ENCODE results near the gene NAALADL2.
A peak's percentile ranks its signal among the peaks of the same experiment; 100 is the strongest.

Gene NAALADL2

GRCh38 chr3:175479800-175480199, 620.7 kb downstream of the NAALADL2 start:
- H3K4me3 ChIP-seq (ENCODE audit: low read depth, low read length), result no peak overlapping the region
- DNase-seq (ENCODE audit: low read depth), result no peak
- TF ChIP-seq, protein P1, sequence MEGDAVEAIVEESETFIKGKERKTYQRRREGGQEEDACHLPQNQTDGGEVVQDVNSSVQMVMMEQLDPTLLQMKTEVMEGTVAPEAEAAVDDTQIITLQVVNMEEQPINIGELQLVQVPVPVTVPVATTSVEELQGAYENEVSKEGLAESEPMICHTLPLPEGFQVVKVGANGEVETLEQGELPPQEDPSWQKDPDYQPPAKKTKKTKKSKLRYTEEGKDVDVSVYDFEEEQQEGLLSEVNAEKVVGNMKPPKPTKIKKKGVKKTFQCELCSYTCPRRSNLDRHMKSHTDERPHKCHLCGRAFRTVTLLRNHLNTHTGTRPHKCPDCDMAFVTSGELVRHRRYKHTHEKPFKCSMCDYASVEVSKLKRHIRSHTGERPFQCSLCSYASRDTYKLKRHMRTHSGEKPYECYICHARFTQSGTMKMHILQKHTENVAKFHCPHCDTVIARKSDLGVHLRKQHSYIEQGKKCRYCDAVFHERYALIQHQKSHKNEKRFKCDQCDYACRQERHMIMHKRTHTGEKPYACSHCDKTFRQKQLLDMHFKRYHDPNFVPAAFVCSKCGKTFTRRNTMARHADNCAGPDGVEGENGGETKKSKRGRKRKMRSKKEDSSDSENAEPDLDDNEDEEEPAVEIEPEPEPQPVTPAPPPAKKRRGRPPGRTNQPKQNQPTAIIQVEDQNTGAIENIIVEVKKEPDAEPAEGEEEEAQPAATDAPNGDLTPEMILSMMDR (IDR thresholded peaks at IDR 0.05; ENCODE audit: insufficient read depth, low read depth, low read length, missing control alignments), result no peak

DNA sequence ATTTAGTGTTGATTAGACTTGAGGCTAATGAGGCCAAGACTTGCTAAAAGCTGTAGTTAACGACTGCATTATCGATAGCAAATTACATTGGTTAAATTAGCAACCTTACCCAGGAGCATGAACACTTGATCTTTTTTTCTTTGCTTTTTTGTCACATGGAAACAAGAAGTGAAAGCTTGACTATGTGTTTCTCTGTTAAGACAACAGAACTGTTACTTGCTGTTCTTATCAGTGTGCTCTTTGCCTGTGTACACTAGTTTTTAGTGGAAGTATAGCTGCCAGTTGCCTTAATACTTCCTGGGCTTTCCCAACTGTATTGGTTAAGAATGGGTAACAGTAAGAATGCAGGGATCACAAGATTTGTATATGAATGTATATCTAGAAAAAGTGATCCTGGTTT, 625.5 kb downstream of the NAALADL2 start:
- no peak overlapping the region for H3K4me3 ChIP-seq (ENCODE audit: low read depth, low read length)
- peak; percentile 25 for DNase-seq (ENCODE audit: low read depth)
- TF ChIP-seq, protein P1 (IDR thresholded peaks at IDR 0.05; ENCODE audit: insufficient read depth, low read depth, low read length, missing control alignments), result no peak

- H3K4me3 ChIP-seq (ENCODE audit: low read depth, low read length), result no peak overlapping the region
- no peak for DNase-seq (ENCODE audit: low read depth)
- TF ChIP-seq, protein P1 (IDR thresholded peaks at IDR 0.05; ENCODE audit: insufficient read depth, low read depth, low read length, missing control alignments), result no peak
These were observed 626.3 kb downstream of the NAALADL2 start for GRCh38 chr3:175485436-175485835.

DNA sequence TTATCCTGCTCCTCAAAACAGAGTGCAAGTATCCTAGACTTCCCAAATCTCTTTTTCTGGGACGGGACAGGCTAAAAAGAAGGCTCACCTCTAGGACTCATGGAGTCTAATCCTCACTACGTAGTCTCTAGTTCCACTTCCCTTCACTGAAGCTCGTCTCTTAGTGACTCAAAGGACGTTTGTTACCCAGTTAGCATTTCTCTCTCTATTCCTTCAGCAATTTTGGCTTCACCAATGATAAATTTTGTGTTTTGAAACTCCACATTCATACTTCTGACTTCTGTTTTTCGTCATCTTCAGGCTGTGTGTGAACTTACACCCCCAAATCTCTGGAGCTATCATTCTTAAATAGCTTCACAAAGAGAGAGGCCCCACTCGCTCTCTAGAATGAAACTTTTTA, 627.1 kb downstream of the NAALADL2 start:
- TF ChIP-seq, protein P1 (IDR thresholded peaks at IDR 0.05; ENCODE audit: insufficient read depth, low read depth, low read length, missing control alignments), result no peak
- H3K4me3 ChIP-seq (ENCODE audit: low read depth, low read length), result no peak overlapping the region
- peak; percentile 72 for DNase-seq (ENCODE audit: low read depth)

DNA sequence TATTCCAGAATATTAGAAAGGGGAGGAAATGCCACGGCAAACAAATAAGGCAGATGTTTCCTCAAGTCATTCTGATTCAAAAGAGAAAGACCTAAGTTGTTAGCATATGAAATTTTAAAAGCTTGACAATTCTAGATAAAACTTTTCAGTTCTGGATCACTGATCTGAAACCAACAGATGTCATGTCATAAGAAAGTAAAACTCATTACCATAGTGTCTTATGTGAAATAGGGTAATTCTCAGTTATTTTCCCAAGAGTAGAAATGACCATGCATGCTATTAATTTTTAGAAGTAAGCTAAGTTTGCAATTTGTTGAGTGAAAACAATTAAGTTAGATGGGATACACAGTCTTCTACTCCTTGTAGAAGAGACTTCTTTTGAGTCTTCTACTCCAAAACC, 630.3 kb downstream of the NAALADL2 start:
- TF ChIP-seq, protein P1 (IDR thresholded peaks at IDR 0.05; ENCODE audit: insufficient read depth, low read depth, low read length, missing control alignments), result no peak
- no peak overlapping the region for H3K4me3 ChIP-seq (ENCODE audit: low read depth, low read length)
- peak; percentile 61 for DNase-seq (ENCODE audit: low read depth)

GRCh38 chr3:175493301-175493700, 634.2 kb downstream of the NAALADL2 start:
- TF ChIP-seq, protein P1 (IDR thresholded peaks at IDR 0.05; ENCODE audit: insufficient read depth, low read depth, low read length, missing control alignments), result no peak
- no peak overlapping the region for H3K4me3 ChIP-seq (ENCODE audit: low read depth, low read length)
- no peak for DNase-seq (ENCODE audit: low read depth)

DNA sequence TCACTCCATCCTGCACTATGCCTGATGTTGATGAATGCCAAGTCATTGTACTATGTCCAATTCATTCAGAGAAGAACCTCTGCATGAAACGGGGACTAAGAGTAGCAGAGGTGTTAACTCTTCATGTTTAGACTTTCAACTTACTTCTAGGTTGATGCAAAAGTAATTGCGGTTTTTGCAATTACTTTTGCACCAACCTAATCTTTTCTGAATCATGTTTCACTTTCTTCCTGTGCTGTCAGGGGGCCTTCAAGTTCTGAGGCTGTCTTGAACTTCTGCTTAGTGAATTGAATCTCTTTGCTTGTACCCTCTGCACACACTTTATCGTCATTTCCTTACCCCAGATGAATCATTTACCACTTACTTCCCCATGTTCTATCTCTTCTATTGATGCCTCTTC, 636.2 kb downstream of the NAALADL2 start:
- TF ChIP-seq, protein P1 (IDR thresholded peaks at IDR 0.05; ENCODE audit: insufficient read depth, low read depth, low read length, missing control alignments), result no peak
- H3K4me3 ChIP-seq (ENCODE audit: low read depth, low read length), result no peak overlapping the region
- DNase-seq (ENCODE audit: low read depth), result peak; percentile 55

Measured in GM12865 (cell line).